NCI-H69 (cell line): Measurements from ENCODE around the gene PODXL2.
"Not testable (repeated sequence)": the region's sequence is repeated elsewhere in the genome, so short reads cannot be mapped to it uniquely, and the experiment has no call there.

Experiments used
- DNase-seq: peaks from one replicate; lab custom pipeline; 2025; lab: John Stamatoyannopoulos, UW

The PODXL2 gene

DNA sequence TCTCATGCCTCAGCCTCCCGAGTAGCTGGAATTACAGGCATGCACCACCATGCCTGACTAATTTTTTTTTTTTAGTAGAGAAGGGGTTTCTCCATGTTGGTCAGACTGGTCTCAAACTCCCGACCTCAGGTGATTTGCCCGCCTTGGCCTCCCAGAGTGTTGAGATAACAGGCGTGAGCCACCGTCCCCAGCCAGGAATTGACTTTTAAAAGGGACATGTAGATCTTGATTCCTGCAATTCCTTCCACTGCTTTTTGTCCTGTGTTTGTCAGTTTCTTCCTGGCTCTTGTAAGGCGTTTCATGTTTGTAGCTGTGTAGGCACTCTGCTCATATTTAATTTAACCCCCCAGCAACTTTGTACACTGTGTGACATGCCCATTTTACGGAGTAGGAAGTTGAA lies 23.4 kb upstream of the PODXL2 start:
- DNase-seq, result not testable (repeated sequence)

DNA sequence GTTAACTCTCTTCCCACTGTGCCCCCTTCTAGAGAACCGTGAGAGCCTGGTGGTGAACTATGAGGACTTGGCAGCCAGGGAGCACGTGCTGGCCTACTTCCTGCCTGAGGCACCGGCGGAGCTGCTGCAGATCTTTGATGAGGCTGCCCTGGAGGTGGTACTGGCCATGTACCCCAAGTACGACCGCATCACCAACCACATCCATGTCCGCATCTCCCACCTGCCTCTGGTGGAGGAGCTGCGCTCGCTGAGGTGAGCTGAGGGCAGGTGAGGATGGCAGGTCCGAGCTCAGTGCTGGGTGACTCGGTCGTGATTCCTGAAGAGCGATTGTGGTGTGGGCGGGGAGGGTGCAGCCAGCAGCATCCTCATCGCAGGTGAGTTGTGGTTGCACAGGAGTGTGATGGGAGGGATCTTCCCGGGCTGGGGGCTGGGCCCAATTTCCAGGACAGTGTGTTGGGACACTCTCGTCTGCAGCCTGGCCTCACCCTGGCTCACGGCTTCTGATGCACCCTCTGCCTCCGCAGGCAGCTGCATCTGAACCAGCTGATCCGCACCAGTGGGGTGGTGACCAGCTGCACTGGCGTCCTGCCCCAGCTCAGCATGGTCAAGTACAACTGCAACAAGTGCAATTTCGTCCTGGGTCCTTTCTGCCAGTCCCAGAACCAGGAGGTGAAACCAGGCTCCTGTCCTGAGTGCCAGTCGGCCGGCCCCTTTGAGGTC lies 22.7 kb upstream of the PODXL2 start:
- DNase-seq, result no peak

DNA sequence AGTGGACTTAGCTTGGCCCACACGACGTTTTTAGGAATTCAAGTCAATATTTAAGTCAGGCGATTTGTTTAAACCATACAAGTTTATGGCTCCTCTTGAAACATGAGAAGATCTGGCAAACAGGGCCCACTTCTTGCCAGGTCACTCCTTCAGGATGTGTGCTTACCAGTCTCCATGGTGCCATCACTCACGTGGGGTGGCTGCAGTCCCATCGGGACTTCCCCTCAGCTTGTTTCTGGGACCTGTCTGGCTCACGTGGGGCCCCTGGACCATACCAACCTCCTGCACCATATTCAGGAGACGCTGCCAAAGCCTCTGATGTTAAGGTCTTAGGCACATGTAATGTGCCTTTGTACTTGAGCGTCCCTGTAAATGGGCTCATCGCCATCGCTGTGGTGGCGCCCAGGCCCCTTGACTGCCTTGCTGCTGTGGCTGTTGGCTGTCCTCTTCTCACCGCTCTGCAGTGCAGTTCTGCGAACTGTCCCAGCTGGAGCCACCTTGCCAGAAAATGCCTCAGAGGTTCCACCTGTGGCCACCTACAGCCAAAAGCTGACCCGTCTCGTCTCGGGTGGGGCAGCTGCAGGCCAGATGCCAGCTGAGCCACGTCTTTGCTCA lies 21.9 kb upstream of the PODXL2 start:
- DNase-seq, result no peak

DNA sequence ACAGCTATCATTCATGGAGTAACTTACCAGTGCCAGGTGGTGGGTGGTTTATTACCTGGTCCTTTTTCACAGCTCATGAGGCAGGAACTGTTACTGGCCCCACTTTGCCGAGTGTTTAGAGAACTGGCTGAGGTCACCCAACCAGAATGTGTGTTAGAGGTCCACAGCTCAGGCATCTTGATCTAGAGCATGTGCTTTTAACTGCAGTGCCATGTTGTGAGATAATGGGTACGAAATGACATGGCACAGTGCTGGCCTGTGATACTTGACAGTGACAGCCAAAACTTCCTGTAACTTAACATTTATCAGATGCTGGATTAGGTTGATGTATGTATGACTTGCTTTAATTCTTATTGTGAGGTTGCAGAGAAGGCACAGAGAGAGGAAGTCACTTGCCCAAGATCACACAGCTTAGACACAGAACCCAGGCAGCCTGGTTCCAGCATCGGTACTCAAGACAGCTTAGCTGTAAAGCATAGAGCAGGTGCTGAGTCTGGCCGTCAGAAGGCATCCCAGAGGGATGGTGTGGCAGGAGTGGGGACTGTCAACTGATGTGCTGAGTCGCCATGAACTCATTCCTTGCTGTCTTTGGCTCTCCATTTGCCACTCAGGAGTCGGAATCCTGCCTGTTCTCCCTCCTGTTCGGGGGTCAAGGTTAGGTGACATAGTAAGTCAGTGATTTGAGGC lies 21.2 kb upstream of the PODXL2 start:
- DNase-seq, result no peak

DNA sequence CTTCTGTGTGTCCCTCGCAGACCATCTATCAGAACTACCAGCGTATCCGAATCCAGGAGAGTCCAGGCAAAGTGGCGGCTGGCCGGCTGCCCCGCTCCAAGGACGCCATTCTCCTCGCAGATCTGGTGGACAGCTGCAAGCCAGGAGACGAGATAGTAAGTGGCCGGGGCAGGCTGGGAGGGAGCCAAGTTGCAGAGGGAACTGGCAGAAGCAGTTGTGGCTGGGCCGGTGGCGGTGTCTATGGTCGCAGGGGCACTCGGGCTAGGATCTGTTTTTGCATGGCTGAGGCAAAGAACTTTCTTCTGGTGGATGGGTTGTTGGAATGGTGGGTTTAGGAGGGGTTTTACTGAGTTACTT lies 20.6 kb upstream of the PODXL2 start:
- no peak for DNase-seq

DNA sequence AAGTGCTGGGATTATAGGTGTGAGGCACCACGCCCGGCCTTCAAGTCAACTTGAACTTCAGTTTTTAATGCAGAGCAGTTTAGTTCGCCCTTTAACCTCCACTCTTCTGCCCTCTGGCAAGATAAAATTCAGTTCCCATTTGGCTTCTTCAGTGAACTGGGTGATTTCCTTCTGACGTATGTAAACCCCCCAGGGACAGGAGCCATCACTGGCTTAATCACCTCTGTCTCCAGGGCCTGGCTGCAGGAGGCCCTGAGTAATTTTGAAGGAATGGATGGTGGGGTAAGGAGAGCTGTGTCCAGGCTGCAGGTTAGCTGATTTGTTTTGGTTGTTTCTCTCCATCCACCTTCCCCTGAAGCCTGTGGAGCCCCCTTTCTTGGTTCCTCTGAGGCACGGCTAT lies 18.9 kb upstream of the PODXL2 start:
- no peak for DNase-seq

DNA sequence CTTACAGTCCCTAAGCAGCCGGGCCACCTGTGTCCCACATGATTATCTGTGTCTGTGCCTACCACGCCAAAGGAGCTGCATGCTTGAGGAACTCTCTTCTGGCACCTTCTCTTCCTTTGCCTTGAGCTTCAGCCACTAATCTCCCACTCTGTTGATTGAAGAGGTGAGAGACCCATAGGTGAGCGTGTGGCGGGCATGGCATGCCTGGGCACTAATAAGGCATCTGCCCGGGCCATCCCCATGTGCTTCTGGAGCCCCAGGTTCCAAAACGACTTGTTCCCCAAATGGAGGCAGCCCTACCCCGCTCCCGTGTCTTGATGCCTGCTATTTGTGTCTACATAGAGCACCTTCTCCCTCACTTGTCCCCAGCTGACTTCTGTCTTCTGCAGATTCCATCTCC lies 17.7 kb upstream of the PODXL2 start:
- DNase-seq, result no peak

DNA sequence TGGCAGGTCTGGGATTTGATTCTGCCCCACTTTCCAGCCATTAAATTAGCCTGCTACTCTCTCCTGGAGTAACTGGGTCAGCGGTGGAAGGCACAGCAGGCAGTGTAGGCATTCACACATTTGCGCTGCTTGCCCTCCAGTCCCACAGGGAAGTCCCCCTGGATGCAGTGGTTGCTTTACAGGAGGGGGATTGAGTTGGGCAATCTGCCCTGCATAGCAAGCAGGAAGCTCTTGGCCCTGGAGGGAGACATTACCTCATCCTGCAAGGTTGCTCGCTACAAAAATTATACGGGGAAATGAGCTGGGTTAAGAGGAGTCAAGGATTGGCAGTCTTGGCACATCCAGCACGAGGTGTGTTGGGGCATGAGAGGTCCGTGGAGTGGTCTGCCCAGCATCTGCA lies 16.0 kb upstream of the PODXL2 start:
- no peak for DNase-seq

DNA sequence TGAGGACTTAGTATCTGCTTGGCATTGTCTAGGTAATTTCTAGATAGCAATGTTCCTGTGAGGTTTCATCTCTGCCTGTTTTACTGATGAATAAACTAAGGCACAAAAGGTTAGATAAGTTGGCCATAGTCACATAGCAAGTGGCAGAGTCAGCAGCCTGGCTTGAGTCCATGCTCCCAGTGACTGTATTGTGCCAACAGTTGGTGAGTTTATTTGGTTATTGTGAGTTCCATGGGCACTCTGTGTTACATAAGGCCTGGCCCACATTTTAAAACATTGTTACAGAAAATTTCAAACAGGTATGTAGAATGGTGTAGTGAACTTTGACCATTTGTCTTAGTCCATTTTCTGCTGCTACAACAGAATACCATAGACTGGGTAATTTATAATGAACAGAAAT lies 15.6 kb upstream of the PODXL2 start:
- no peak for DNase-seq

DNA sequence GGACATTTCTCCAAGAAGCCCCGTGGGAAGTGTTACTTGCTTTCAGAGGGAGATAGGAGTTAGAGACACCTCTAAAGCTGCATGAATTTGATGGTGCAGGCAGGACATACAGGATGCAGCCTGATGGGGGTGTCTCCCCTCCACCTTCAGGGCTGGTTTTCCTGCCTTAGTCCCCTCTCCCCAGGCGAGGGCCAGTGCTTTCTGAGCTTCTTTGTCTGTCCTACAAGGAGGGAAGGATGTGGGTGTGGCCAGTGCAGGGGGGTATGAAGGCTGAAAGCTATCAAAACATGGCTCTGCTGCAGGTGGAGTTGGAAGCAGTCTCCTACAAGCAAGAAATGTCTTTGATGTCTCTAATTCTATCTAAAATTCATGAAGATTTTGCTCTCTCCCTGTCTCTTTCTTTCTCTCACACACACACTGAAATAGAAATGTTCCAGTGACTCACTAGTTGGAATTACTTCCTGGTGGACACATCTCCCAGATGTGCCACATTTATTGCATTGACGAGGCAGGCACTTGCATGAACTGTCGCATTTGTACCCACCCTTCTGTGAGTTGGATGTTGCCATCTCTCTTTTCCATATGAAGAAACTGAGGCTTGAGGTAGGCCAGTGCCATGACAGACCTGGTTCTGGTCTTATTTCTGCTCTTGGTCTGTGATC lies 13.9 kb upstream of the PODXL2 start:
- no peak for DNase-seq

DNA sequence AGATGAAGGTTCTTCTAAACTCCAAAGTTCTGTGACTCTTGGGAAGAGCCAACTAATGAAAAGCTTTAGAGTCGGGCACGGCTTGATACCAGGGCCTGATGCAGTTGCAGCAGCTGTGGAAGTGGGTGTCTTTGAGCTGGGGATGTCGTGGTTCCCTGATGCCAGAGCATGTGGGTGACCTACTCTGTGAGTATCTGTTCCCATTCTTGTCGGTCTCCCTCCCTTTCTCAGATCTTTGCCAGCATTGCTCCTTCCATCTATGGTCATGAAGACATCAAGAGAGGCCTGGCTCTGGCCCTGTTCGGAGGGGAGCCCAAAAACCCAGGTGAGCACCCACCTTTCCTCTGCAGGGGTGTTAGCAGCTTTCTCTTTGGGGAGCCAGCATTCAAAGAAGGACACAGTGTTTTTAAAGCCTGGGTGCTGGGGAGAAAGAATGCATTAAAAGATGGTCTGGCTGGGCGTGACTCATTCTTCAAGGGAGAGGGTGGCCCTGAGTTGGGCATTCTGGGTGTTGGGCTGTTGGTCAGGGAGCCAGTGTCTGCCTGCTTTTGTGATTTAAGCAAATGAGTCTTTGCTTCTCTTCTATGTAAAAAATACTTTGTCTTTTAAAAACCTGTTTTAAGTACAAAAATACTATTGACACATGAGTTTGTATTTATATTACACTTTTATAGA lies 13.2 kb upstream of the PODXL2 start:
- DNase-seq, result no peak

DNA sequence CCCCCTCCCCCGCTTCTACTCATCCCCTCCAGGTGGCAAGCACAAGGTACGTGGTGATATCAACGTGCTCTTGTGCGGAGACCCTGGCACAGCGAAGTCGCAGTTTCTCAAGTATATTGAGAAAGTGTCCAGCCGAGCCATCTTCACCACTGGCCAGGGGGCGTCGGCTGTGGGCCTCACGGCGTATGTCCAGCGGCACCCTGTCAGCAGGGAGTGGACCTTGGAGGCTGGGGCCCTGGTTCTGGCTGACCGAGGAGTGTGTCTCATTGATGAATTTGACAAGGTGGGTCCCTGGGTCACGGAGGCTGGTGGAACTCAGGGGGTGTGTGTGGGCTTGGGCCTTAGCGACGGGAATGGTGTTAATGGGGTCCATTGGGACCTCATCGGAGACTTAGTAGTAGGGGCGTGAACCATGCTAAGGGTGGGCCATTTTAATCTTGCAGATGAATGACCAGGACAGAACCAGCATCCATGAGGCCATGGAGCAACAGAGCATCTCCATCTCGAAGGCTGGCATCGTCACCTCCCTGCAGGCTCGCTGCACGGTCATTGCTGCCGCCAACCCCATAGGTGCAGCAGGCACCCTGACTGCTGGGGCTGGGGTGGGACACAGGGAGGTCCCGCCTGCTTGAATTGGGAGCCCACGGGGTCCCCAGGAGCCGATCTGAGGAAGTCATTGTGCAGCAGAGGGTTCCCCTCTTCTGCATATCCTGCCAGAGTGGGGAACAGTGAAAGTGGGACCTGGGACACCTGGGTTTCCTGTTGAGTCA lies 12.0 kb upstream of the PODXL2 start:
- DNase-seq, result no peak

DNA sequence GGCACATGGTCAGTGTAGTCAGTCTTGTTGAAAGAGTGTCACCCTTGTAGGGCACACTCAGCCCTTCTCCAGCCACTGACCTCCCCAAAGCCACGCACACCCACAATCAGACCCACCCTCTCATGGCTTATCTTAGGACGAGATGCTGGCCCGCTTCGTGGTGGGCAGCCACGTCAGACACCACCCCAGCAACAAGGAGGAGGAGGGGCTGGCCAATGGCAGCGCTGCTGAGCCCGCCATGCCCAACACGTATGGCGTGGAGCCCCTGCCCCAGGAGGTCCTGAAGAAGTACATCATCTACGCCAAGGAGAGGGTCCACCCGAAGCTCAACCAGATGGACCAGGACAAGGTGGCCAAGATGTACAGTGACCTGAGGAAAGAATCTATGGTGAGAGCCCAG lies 10.1 kb upstream of the PODXL2 start:
- no peak for DNase-seq

DNA sequence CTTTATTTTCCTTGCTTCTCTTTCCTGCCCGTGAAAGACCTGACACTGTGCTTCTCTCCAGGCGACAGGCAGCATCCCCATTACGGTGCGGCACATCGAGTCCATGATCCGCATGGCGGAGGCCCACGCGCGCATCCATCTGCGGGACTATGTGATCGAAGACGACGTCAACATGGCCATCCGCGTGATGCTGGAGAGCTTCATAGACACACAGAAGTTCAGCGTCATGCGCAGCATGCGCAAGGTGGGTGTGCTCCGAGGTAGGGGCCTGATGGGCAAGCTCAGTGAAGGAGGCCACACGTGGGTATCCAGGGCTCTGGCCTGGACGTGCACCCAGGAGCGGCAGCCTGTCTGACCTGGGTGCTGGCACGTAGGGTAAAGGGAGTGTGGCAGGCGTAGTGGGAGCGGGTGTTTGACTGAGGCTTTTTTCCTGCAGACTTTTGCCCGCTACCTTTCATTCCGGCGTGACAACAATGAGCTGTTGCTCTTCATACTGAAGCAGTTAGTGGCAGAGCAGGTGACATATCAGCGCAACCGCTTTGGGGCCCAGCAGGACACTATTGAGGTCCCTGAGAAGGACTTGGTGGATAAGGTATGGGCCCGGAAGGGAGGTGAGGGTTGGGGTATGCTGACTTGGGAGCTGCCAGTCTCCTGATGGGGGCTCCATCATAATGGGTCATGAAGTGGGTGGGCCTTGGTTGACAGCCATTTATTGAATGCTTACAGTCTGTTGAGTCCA lies 8.2 kb upstream of the PODXL2 start:
- DNase-seq, result no peak

DNA sequence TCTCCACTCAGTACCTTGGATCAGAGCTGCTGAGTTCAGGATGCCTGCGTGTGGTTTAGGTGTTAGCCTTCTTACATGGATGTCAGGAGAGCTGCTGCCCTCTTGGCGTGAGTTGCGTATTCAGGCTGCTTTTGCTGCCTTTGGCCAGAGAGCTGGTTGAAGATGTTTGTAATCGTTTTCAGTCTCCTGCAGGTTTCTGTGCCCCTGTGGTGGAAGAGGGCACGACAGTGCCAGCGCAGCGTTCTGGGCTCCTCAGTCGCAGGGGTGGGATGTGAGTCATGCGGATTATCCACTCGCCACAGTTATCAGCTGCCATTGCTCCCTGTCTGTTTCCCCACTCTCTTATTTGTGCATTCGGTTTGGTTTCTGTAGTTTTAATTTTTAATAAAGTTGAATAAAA lies 7.0 kb upstream of the PODXL2 start:
- DNase-seq, result no peak

DNA sequence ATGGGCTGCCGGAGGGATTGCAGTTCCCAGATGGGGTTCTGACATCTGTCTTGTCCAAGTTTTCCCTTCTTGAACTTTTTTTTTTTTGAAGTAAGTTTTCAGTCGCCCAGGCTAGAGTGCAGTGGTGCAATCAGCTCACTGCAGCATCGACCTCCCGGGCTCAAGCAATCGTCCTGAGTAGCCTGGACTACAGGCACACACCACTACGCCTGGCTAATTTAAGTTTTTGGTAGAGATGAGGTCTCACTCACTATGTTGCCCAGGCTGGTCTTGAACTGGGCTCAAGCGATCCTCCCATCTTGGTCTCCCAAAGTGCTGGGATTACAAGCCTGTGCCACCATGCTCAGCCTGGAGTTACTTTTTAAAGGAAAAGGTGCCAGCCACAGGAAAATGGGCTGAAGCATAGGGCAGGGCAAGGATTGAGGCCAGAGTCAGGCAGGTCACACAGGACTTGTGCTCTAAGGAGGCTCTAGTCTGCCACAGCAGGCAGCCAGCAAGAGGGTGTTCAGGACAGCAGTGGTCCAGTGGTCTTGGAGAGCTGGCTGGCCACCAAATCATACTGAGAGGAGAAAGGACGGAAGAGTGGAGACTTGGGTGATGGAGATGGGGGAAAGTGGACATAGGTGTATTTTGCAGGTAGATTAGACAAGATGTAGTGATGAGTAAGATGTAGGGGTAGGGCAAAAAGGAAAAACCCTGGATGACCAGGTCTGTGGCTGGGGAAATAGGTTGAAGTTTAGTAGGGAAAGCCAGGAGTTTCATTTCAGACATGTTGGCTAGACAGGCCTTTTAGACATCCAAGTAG lies 6.0 kb upstream of the PODXL2 start:
- DNase-seq, result no peak

DNA sequence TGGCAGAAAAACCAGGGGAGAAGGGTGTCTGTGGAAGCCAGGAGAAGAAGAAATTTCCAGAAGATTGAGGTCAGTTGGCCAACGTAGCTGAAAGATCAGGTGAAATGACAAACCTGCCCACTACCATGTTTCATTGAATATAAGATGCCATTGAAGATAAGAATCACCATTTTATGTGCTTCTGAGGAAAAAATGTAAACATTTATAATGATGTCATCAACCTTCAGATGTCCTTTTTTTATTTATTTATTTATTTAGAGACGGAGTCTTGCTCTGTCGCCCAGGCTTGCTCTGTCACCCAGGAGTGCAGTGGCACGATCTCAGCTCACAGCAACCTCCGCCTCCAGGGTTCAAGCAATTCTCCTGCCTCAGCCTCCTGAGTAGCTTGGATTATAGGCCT lies 4.9 kb upstream of the PODXL2 start:
- DNase-seq, result no peak

DNA sequence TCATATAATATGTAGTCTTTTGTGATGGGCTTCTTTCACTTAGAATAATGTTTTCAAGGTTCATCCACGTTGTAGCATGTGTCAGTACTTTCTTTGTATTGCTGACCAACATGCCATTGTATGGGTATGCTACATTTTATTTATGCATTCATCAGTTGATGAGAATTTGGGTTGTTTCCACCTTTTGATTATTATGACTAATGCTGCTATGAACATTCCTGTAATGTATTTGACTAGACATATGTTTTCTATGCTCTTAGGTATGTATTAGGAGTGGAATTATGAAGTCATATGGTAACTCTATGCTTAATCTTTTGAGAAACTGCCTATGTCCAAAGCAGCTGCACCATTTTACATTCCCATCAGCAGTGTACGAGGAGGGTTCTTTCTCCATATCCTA lies 3.2 kb upstream of the PODXL2 start:
- DNase-seq, result no peak

DNA sequence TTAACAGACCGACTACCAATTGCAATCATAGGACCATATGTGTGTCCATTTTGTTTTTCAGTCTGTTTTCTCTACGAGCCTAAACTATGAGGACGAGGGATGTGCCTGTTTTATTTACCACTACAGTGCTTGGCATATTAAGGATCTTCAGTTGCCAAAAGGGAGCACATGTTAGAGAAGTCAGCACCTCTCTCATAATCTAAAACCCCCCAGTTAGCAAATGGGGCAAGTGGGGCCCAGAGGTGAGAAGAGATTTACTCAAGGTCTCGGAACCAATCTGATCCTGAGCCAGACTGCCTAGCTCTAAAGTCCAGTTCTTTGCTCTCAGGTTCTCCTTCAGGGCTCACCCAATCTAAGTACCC lies 578 bp upstream of the PODXL2 start:
- no peak for DNase-seq
